Measurements from ENCODE around the gene MUC13. TPM values are rescaled to one million over a fixed set of nuclear protein-coding genes. Genes with fewer than 3 reads are reported as not detected.

The MUC13 gene
- total RNA-seq, 1 experiment from 2014 or later, result 0.22 TPM

GRCh38 chr3:124952282-124952855 lies 17.8 kb upstream of the MUC13 start:
- H3K27ac Mint-ChIP-seq, result no peak overlapping the region

More at GRCh38 chr3:124952282-124952855, 17.8 kb upstream of the MUC13 start:
- no peak for ATAC-seq
- H3K4me1 Mint-ChIP-seq, result peaks cover 8% of the 10 kb centered on the region; the same call in 1 of the 2 replicates
- ChIA-PET POLR2A (no interaction called here), CTCF (interaction anchor here (1.9 kb wide), 1 partner anchor 23 kb away, joined by 6 read pairs; no protein-coding TSS in a partner anchor)
- H3K36me3 Mint-ChIP-seq, result no peaks in the 10 kb centered on the region
- H3K4me3 Mint-ChIP-seq, result no peak overlapping the region
- TF ChIP-seq ZNF219 (CRISPR knock-in tag; IDR thresholded peaks at IDR 0.05; ENCODE audit: borderline replicate concordance) (no peak), NR1H2 (CRISPR knock-in tag; IDR thresholded peaks at IDR 0.05) (no peak), ZNF423 (CRISPR knock-in tag; IDR thresholded peaks at IDR 0.05) (no peak), FOXP4 (CRISPR knock-in tag; IDR thresholded peaks at IDR 0.05) (no peak), OVOL2 (CRISPR knock-in tag; IDR thresholded peaks at IDR 0.05; ENCODE audit: borderline replicate concordance) (no peak), ZNF317 (CRISPR knock-in tag; IDR thresholded peaks at IDR 0.05; ENCODE audit: borderline replicate concordance, low read depth) (no peak), STAT6 (CRISPR knock-in tag; conservative IDR thresholded peaks at IDR 0.05; ENCODE audit: low read depth) (no peak), AR (CRISPR knock-in tag; IDR thresholded peaks at IDR 0.05) (no peak), ARID4B (CRISPR knock-in tag; IDR thresholded peaks at IDR 0.05; ENCODE audit: borderline replicate concordance) (no peak), TEAD4 (CRISPR knock-in tag; IDR thresholded peaks at IDR 0.05) (no peak), CDX4 (CRISPR knock-in tag; IDR thresholded peaks at IDR 0.05; ENCODE audit: borderline replicate concordance) (no peak), NFYB (CRISPR knock-in tag; conservative IDR thresholded peaks at IDR 0.05; ENCODE audit: low read depth) (no peak), ATF2 (CRISPR knock-in tag; IDR thresholded peaks at IDR 0.05; ENCODE audit: borderline replicate concordance, low read depth) (no peak), IRF1 (CRISPR knock-in tag; IDR thresholded peaks at IDR 0.05) (no peak), E2F5 (CRISPR knock-in tag; IDR thresholded peaks at IDR 0.05) (no peak), CBFB (CRISPR knock-in tag; IDR thresholded peaks at IDR 0.05; ENCODE audit: low read depth) (no peak), SMAD3 (CRISPR knock-in tag; IDR thresholded peaks at IDR 0.05; ENCODE audit: borderline replicate concordance) (no peak), ZNF396 (CRISPR knock-in tag; IDR thresholded peaks at IDR 0.05; ENCODE audit: borderline replicate concordance) (no peak), NR3C1 (CRISPR knock-in tag; conservative IDR thresholded peaks at IDR 0.05; ENCODE audit: low read depth) (no peak), TCF7 (CRISPR knock-in tag; IDR thresholded peaks at IDR 0.05; ENCODE audit: low read depth) (no peak)
- H3K9me3 Mint-ChIP-seq, result peaks cover 14% of the 10 kb centered on the region
- H3K27me3 Mint-ChIP-seq (ENCODE audit: low read depth), result no peaks in the 10 kb centered on the region
- DNase-seq (ENCODE audit: low spot score), result no peak

All from WTC11 (cell line).